HUES48 (cell line): Measurements from ENCODE around the gene PYGO2.

Experiments
- H3K27ac ChIP-seq: one replicate; pipeline ENCODE4 v1.7.0; 2013; ENCODE audit warnings: low read depth, low read length, inconsistent platforms
- H3K27me3 ChIP-seq: 2 replicates; pipeline ENCODE4 v1.6.1; 2013; ENCODE audit warnings: mild to moderate bottlenecking, low read length; ENCODE audit not compliant: control insufficient read depth, insufficient read depth
- H3K36me3 ChIP-seq: 2 replicates; pipeline ENCODE4 v1.6.1; 2013; ENCODE audit warnings: low read length; ENCODE audit not compliant: control insufficient read depth, insufficient read depth
- H3K4me1 ChIP-seq: 2 replicates; pipeline ENCODE4 v1.6.1; 2013; ENCODE audit warnings: mild to moderate bottlenecking, low read length; ENCODE audit not compliant: control insufficient read depth, insufficient read depth
- H3K4me3 ChIP-seq: 2 replicates; pipeline ENCODE4 v1.5.1; 2013; ENCODE audit warnings: mild to moderate bottlenecking, low read depth, low read length
- H3K9ac ChIP-seq: 2 replicates; pipeline ENCODE4 v1.6.1; 2013; ENCODE audit warnings: mild to moderate bottlenecking, low read depth, low read length, moderate library complexity
- H3K9me3 ChIP-seq: 2 replicates; pipeline ENCODE4 v1.6.1; 2013; ENCODE audit warnings: low read length; ENCODE audit not compliant: control insufficient read depth, insufficient read depth

Gene PYGO2

GRCh38 chr1:154958036-154958435 is 3.5 kb downstream of the PYGO2 start:
- no peak overlapping the region for H3K4me3 ChIP-seq
- no peak overlapping the region for H3K27ac ChIP-seq
- peaks cover 20% of the 10 kb centered on the region for H3K36me3 ChIP-seq
- peaks cover 30% of the 10 kb centered on the region for H3K4me1 ChIP-seq
- H3K27me3 ChIP-seq: no peaks in the 10 kb centered on the region
- H3K9ac ChIP-seq: no peak overlapping the region
- H3K9me3 ChIP-seq: no peaks in the 10 kb centered on the region

- Histone ChIP-seq H3K4me1 (peaks cover 30% of the 10 kb centered on the region), H3K9ac (no peak overlapping the region)
Measured at GRCh38 chr1:154957091-154957657, 4.4 kb downstream of the PYGO2 start.

GRCh38 chr1:154956544-154956941 is 5.0 kb downstream of the PYGO2 start:
- Histone ChIP-seq H3K36me3 (peaks cover 16% of the 10 kb centered on the region; the same call in 1 of the 2 replicates), H3K27ac (peak overlapping the region; percentile 94), H3K4me1 (peaks cover 30% of the 10 kb centered on the region), H3K4me3 (peak overlapping the region; percentile 72), H3K27me3 (no peaks in the 10 kb centered on the region), H3K9ac (peak overlapping the region; percentile 29; the same call in 1 of the 2 replicates), H3K9me3 (no peaks in the 10 kb centered on the region)

More at GRCh38 chr1:154957091-154957657, 4.4 kb downstream of the PYGO2 start:
- H3K4me3 ChIP-seq: peak overlapping the region; percentile 72
- peaks cover 16% of the 10 kb centered on the region; the same call in 1 of the 2 replicates for H3K36me3 ChIP-seq
- peak overlapping the region; percentile 94 for H3K27ac ChIP-seq
- H3K27me3 ChIP-seq: no peaks in the 10 kb centered on the region
- H3K9me3 ChIP-seq: no peaks in the 10 kb centered on the region

- H3K4me3 ChIP-seq: peak within 1 kb of the TSS; percentile 72
- peak within 1 kb of the TSS; percentile 68 for H3K9ac ChIP-seq
- H3K27me3 ChIP-seq: no peaks in the 10 kb centered on the region
- H3K36me3 ChIP-seq: peaks cover 19% of the 10 kb centered on the region
- H3K9me3 ChIP-seq: no peaks in the 10 kb centered on the region
- peak within 1 kb of the TSS; percentile 94 for H3K27ac ChIP-seq
- H3K4me1 ChIP-seq: peaks cover 28% of the 10 kb centered on the region
Measured at GRCh38 chr1:154955718-154956543, 5.7 kb downstream of the PYGO2 start, which contains the start of gene PBXIP1. Gene PBXIP1 (minus strand): TSS chr1:154956099. CDS start chr1:154953721, 2,378 bp downstream.

- H3K4me1 ChIP-seq: peaks cover 22% of the 10 kb centered on the region
- peak overlapping the region; percentile 72 for H3K4me3 ChIP-seq
- peak overlapping the region; percentile 94 for H3K27ac ChIP-seq
- H3K9ac ChIP-seq: peak overlapping the region; percentile 68
- no peaks in the 10 kb centered on the region for H3K27me3 ChIP-seq
- peaks cover 25% of the 10 kb centered on the region for H3K36me3 ChIP-seq
- no peaks in the 10 kb centered on the region for H3K9me3 ChIP-seq
Measured at GRCh38 chr1:154955039-154955717, 6.4 kb downstream of the PYGO2 start.

GRCh38 chr1:154954541-154954940 is 7.0 kb downstream of the PYGO2 start:
- Histone ChIP-seq H3K4me1 (peaks cover 22% of the 10 kb centered on the region), H3K9me3 (no peaks in the 10 kb centered on the region), H3K9ac (no peak overlapping the region), H3K27me3 (no peaks in the 10 kb centered on the region), H3K4me3 (0 out of 2 replicates have a peak overlapping the region, but pooled peaks have one; percentile 72), H3K27ac (peak overlapping the region; percentile 94), H3K36me3 (peaks cover 22% of the 10 kb centered on the region)

GRCh38 chr1:154953611-154954038 is 8.0 kb downstream of the PYGO2 start:
- Histone ChIP-seq H3K4me1 (peaks cover 22% of the 10 kb centered on the region), H3K4me3 (no peak overlapping the region), H3K9ac (no peak overlapping the region), H3K27me3 (no peaks in the 10 kb centered on the region), H3K27ac (no peak overlapping the region), H3K9me3 (no peaks in the 10 kb centered on the region), H3K36me3 (peaks cover 15% of the 10 kb centered on the region)

GRCh38 chr1:154952664-154953063 is 8.9 kb downstream of the PYGO2 start:
- Histone ChIP-seq H3K4me3 (no peak overlapping the region), H3K4me1 (peaks cover 22% of the 10 kb centered on the region), H3K9me3 (no peaks in the 10 kb centered on the region)

GRCh38 chr1:154951901-154952657 is 9.5 kb downstream of the PYGO2 start:
- no peak overlapping the region for H3K9ac ChIP-seq
- peaks cover 16% of the 10 kb centered on the region for H3K4me1 ChIP-seq
- no peaks in the 10 kb centered on the region for H3K27me3 ChIP-seq
- no peak overlapping the region for H3K27ac ChIP-seq
- H3K9me3 ChIP-seq: no peaks in the 10 kb centered on the region
- peaks cover 9% of the 10 kb centered on the region for H3K36me3 ChIP-seq
- H3K4me3 ChIP-seq: no peak overlapping the region

More at GRCh38 chr1:154952664-154953063, 8.9 kb downstream of the PYGO2 start:
- Histone ChIP-seq H3K36me3 (peaks cover 9% of the 10 kb centered on the region), H3K27me3 (no peaks in the 10 kb centered on the region), H3K27ac (no peak overlapping the region), H3K9ac (no peak overlapping the region)

GRCh38 chr1:154948079-154948478 is 13.5 kb downstream of the PYGO2 start:
- H3K4me3 ChIP-seq: no peak overlapping the region
- no peak overlapping the region for H3K9ac ChIP-seq
- H3K9me3 ChIP-seq: no peaks in the 10 kb centered on the region
- no peaks in the 10 kb centered on the region for H3K4me1 ChIP-seq
- H3K27me3 ChIP-seq: no peaks in the 10 kb centered on the region
- peaks cover 14% of the 10 kb centered on the region for H3K36me3 ChIP-seq
- H3K27ac ChIP-seq: no peak overlapping the region
